Testis (tissue), 2 donors: Measurements from ENCODE around the gene VDAC2.

Experiments
- CTCF ChIP-seq, 3 experiments: fragments of 450-650 bp in 2 of 3; fragments of 200-600 bp in 1 of 3; sonication (generic) in 1 of 3; IDR thresholded peaks; one replicate each; pipeline ENCODE4 v1.5.1; 2016 to 2019; ENCODE audit warnings: antibody characterized with exemption in 3 of 3, mild to moderate bottlenecking in 2 of 3, moderate library complexity in 1 of 3
- POLR2A ChIP-seq: fragments of 450-650 bp; IDR thresholded peaks from one replicate; pipeline ENCODE4 v1.6.1; 2017; ENCODE audit warnings: antibody characterized with exemption, mild to moderate bottlenecking, moderate library complexity

GRCh38 chr10:75272094-75272493 is 61.5 kb downstream of the VDAC2 start:
- TF ChIP-seq CTCF (IDR thresholded peaks at IDR 0.05), result no peak
- TF ChIP-seq POLR2A, result no peak
